Activated CD8-positive, alpha-beta memory T cell treated with anti-CD3 and anti-CD28 coated beads, Interleukin-2, amount 50 U/mL, for 4 hours (primary cell): Measurements from ENCODE around the gene GRIA3.

Experiments used
- DNase-seq: peaks from one replicate; pipeline ENCODE4 v3.0.0-alpha.2; 2020

Gene GRIA3

GRCh38 chrX:123184219-123184865, at the start of gene GRIA3:
Gene GRIA3 (plus strand): TSS chrX:123184278. CDS start chrX:123184536, 258 bp downstream.
- DNase-seq = no peak

GRCh38 chrX:123138473-123138872, 45.6 kb upstream of the GRIA3 start:
- no peak for DNase-seq

GRCh38 chrX:123140454-123140853, 43.6 kb upstream of the GRIA3 start:
- DNase-seq = no peak

- no peak for DNase-seq
These were observed 43.2 kb upstream of the GRIA3 start for GRCh38 chrX:123140904-123141303.

- no peak for DNase-seq
These were observed 30.2 kb upstream of the GRIA3 start for GRCh38 chrX:123153846-123154335.

- DNase-seq = no peak
These were observed 28.8 kb upstream of the GRIA3 start for GRCh38 chrX:123155327-123155726.

GRCh38 chrX:123157586-123157985, 26.5 kb upstream of the GRIA3 start:
- no peak for DNase-seq

- no peak for DNase-seq
These were observed 24.7 kb upstream of the GRIA3 start for GRCh38 chrX:123159403-123159802.

GRCh38 chrX:123167621-123168020, 16.5 kb upstream of the GRIA3 start:
- DNase-seq = no peak

- no peak for DNase-seq
These were observed 14.7 kb upstream of the GRIA3 start for GRCh38 chrX:123169247-123169901.

GRCh38 chrX:123170546-123170945, 13.5 kb upstream of the GRIA3 start:
- no peak for DNase-seq

- DNase-seq = no peak
These were observed 12.3 kb upstream of the GRIA3 start for GRCh38 chrX:123171781-123172180.

GRCh38 chrX:123172869-123173268, 11.2 kb upstream of the GRIA3 start:
- DNase-seq = no peak

GRCh38 chrX:123173833-123174232, 10.2 kb upstream of the GRIA3 start:
- DNase-seq = no peak

- no peak for DNase-seq
These were observed 8.5 kb upstream of the GRIA3 start for GRCh38 chrX:123175366-123176122.

GRCh38 chrX:123181233-123181914, 2.7 kb upstream of the GRIA3 start:
- DNase-seq = no peak

- DNase-seq = no peak
These were observed 793 bp downstream of the GRIA3 start for GRCh38 chrX:123184866-123185276.

GRCh38 chrX:123185721-123186120, 1.6 kb downstream of the GRIA3 start:
- DNase-seq = no peak

- no peak for DNase-seq
These were observed 2.7 kb downstream of the GRIA3 start for GRCh38 chrX:123186801-123187200.

- DNase-seq = no peak
These were observed 4.0 kb downstream of the GRIA3 start for GRCh38 chrX:123188081-123188480.

- DNase-seq = no peak
These were observed 5.3 kb downstream of the GRIA3 start for GRCh38 chrX:123189338-123189737.

- no peak for DNase-seq
These were observed 6.0 kb downstream of the GRIA3 start for GRCh38 chrX:123190096-123190495.

GRCh38 chrX:123193101-123193500, 9.0 kb downstream of the GRIA3 start:
- DNase-seq = no peak
